Stimulated activated CD4-positive, alpha-beta T cell treated with anti-CD3 and anti-CD28 coated beads, Interleukin-2, amount 100 ng/mL, for 48 hours (primary cell): ENCODE data around the gene AKR1A1.
"Not testable (repeated sequence)": the region's sequence is repeated elsewhere in the genome, so short reads cannot be mapped to it uniquely, and the experiment has no call there.

Source experiments
- DNase-seq, 2 donors: peaks; one replicate each; pipeline ENCODE4 v3.0.0-alpha.2; 2020

Gene AKR1A1

GRCh38 chr1:45523975-45524374 lies 26.7 kb upstream of the AKR1A1 start:
- DNase-seq: not testable (repeated sequence)

DNA sequence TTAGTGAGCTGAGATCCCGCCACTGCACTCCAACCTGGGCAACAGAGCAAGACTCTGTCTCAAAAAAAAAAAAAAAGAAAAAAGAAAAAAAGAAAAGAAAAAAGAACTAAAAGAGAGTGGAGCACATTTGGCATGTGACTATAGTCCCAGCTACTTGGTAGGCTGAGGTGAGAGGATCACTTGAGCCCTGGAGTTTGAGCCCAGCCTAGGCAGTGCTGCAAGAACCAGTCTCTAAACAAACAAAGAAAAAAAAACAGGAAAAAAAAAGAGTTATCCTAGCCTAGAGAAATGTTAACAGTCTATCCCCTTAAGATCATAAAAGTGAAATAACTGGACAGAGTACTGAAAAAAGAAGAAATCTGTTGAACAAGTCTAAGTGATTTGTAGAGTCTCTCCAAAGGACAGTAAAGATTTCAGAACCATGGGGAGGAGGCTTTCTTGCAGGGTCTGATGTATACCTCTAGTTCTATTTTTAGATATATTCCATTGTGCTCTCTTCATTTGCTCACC lies 24.4 kb upstream of the AKR1A1 start:
- DNase-seq: no peak

DNA sequence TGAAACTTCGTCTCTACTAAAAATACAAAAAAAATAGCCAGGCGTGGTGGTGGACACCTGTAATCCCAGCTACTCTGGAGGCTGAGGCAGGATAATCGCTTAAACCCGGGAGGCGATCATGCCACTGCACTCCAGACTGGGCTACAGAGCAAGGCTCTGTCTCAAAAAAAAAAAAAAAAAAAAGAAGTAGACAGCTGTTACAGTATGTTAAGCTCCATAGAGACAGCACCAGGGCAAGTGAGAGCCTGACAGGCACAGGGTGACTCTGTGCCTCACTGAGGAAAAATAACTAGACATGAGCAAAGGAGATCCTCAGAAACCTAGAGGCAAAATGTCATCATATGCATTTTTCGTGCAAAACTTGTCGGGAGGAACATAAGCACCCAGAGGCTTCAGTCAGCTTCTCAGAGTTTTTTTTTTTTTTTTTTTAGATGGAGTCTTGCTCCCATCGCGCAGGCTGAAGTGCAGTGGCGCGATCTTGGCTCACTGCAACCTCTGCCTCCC lies 19.9 kb upstream of the AKR1A1 start:
- no peak for DNase-seq

GRCh38 chr1:45531873-45532272 lies 18.8 kb upstream of the AKR1A1 start:
- no peak for DNase-seq

GRCh38 chr1:45535988-45536766 lies 14.4 kb upstream of the AKR1A1 start:
- no peak for DNase-seq

- no peak for DNase-seq
These were observed 13.7 kb upstream of the AKR1A1 start for GRCh38 chr1:45536886-45537285.

DNA sequence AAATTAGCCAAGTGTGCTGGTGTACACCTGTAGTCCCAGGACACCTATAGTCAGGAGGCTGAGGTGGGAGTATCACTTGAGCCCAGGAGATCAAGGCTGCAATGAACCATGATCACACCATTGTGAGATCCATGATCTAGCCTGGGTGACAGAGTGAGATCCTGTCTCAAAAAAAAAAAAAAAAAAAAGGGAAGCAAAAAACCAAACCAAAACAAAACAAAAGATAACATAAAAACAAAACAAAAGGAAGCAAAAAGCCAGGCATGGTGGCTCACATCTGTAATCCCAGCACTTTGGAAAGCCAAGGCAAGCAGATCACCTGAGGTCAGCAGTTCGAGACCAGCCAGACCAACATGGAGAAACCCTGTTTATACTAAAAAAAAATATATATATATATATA lies 9.4 kb upstream of the AKR1A1 start:
- no peak for DNase-seq

GRCh38 chr1:45542591-45542990 lies 8.0 kb upstream of the AKR1A1 start:
- DNase-seq: no peak

DNA sequence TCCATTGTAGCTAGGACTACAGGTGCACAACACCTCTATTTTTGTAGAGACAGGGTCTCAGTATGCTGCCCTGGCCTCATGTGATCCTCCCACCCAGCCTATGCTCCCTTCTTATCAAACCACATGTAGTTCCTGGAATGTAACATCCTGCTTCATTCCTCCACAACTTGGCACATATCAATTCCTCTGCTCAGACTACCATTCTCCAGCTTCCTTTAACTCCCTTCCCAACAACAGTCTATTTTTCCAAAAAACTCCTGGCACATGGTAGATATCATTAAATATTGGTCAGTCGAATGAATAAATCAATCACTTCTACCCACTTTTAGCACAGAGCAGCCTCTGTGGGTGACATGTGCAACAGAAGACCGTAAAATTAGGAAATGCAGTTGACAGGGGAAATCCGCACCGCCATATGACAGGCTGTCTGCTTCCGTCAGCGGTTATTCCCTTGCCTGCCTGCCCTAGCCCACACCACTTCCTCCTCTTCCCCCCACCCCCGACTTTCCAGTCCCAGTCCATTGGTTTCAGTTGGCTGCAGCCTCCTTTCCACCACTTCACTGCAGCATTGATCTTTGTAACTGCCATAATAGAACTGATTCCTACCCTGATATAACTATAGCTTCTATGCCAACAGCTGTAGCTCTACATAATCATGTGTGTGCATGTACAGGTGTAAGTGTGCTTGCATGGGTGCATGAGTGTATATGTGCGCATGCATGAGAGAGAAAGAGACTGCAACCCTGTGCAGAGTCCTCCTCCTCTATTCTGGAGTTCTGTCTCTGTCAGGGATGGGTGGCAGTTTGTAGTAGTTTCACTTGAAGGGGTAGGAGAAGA lies 6.8 kb upstream of the AKR1A1 start:
- DNase-seq: peak; percentile 56 to 57

DNA sequence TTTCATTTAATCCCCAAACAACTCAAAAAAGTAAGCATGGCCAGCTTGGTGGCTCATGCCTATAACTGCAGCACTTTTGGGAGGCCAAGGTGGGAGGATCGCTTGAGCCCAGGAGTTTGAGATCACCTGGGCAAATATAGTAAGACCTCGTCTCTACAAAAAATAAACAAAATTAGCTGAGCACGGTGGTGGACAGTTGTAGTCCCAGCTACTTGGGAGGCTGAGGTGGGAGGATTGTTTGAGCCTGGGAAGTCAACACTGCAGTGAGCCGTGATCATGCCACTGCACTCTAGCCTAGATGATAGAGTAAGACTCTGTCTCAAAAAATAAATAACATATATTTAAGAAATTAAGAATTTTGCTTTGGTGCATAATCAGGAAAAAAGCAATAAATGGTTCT lies 6.1 kb upstream of the AKR1A1 start:
- DNase-seq: no peak

- DNase-seq: no peak
These were observed 5.6 kb upstream of the AKR1A1 start for GRCh38 chr1:45545019-45545493.

- no peak for DNase-seq
These were observed 4.9 kb upstream of the AKR1A1 start for GRCh38 chr1:45545553-45546310.

GRCh38 chr1:45551684-45552083 lies 1.1 kb downstream of the AKR1A1 start:
- DNase-seq: no peak

DNA sequence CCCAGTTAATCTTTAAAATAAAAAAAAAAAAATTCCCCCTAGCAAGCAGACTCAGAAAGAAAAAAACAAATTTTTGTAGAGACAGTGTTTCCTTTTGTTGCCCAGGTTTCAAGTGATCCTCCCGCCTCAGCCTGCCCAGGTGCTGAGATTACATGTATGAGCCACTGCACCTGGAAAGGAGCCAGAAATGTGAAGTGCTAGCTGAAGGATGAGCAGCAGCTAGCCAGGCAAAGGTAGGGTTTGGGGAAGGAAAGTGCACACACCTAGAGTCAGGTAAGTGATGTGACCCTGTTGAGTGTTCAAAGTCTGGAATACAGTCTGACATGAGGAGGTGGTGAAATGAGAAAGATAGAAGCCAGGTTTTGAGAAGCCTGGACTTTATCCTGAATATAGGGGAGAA lies 1.7 kb downstream of the AKR1A1 start:
- no peak for DNase-seq

- no peak for DNase-seq
These were observed 3.6 kb downstream of the AKR1A1 start for GRCh38 chr1:45554198-45554597.

DNA sequence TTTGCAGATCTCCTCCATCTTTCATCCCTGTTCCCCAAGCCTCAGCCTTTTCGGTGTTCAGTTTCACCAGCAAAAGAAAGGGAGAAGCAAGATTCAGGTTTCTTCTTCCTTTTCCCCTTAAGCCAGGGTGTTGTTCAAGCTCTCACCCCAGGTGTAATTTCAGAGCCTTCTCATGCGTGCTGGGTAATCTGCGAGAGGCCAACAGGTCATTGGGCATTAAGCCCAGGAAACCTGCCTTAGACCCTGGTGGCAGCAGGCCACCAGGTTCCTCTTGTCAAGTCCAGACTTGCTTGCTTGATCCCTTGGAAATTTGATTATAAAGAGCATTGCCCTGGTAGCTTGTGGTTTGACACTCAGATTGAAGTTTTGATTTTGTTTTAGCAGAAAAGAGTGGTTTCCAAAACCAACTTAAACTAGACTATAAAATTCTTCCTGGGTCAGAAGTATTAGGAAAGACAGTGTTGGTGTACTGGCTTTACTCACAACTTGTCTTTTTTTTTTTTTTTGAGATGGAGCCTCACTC lies 6.9 kb downstream of the AKR1A1 start:
- DNase-seq: no peak

GRCh38 chr1:45563843-45564242 lies 13.2 kb downstream of the AKR1A1 start:
- no peak for DNase-seq

- DNase-seq: no peak
These were observed 16.1 kb downstream of the AKR1A1 start for GRCh38 chr1:45566722-45567121.

DNA sequence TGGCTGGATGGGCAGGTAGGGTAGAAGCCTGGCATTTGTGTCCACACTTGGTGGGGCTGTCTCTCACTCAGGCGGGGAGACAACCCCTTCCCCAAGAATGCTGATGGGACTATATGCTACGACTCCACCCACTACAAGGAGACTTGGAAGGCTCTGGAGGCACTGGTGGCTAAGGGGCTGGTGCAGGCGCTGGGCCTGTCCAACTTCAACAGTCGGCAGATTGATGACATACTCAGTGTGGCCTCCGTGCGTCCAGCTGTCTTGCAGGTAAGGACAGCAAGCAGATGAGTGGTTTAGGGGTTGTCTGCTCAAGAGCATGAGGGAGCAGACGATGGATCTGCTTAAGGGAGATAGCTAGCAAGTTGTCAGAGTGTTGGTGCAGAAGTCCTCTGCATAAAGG lies 17.3 kb downstream of the AKR1A1 start:
- DNase-seq: no peak

DNA sequence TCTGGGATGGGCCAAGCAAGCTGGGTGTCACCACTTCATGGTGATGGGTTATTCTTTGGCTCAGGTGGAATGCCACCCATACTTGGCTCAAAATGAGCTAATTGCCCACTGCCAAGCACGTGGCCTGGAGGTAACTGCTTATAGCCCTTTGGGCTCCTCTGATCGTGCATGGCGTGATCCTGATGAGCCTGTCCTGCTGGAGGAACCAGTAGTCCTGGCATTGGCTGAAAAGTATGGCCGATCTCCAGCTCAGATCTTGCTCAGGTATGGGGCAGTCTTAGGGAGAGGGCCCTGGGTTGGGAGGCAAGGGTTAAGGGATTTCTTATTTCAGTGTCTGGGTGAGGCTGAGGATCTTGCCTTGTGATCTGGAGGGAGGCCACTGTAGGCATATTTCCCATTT lies 17.8 kb downstream of the AKR1A1 start:
- no peak for DNase-seq

DNA sequence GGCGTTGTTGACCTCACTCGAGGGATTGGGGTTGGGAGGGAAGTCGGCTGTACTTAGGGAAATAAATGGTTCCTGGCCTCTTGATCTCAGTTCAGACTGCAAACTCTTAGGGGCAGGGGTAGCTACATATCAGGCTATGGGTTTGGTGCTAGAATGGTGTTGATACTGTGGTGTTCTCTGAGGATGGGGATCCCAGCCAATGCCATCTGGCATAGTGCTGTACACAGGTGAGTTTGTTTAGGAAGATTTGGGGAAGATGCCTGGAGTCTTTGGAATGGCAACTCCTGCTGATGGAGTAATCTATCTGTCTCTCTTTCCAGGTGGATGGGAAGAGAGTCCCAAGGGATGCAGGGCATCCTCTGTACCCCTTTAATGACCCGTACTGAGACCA lies 18.9 kb downstream of the AKR1A1 start:
- no peak for DNase-seq

GRCh38 chr1:45569962-45570581 lies 19.4 kb downstream of the AKR1A1 start:
- DNase-seq: peak; percentile 62 to 65
